NCI-H187 treated with DMSO at 0.1 percent for 48 hours (cell line): ENCODE data around the gene ARHGAP42.

Experiments used
- DNase-seq: peaks from one replicate; lab custom pipeline; 2025; lab: John Stamatoyannopoulos, UW

The ARHGAP42 gene

DNA sequence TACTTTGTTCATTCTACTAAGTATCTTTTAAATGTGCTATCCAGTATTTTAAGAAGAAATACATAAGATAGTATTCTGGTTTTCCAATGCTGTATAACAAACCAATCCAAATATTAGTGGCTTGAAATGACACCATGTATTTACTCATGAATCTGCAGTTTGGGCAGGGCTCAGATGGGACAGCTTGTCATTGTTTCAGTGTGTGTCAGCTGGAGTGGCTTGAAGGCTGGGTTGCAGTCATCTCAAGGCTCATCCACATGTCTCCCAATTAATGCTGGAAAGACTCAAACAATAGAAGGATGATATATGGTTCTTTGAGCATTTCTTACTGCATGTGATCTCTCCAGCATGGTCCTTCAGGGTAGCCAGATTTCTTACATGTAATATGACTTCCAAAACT is 146.2 kb downstream of the ARHGAP42 start:
- DNase-seq = no peak

DNA sequence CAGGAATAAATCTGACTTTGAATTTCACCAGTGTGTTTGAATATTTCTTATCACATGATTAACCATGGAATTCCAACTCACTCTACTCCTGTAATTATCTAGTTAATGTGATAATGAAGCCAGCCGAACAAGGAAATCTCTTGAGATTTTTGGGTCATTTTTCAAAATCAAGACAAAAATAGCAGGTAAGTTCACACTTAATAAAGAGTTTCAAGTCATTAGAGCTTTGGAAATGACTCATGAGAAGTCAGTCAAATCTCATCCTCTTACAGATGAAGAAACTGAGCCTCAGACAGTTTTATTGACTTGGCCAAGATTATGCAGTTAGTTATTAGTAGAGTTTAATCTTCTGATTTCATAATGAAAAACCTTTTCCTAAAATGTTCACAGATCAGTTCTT is 148.8 kb downstream of the ARHGAP42 start:
- DNase-seq = no peak

DNA sequence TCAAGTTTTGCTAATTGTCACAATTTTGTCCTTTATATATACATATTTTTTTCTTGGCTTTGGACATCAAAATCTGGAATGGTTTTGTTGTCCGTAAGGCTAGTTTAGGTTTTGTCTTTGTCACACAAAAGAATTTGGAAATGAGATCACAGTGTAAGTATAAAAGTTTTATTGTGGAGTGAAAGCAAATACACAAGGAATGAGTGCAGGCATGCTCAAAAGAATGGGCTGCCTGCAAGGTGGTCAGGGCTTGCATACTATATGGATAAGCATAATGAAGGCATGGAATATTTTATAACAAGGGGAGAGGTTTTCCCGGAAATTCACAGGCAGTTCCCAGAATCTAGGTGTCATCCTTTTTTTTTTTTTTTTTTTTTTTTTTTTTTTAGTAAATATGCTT is 150.2 kb downstream of the ARHGAP42 start:
- DNase-seq = no peak

DNA sequence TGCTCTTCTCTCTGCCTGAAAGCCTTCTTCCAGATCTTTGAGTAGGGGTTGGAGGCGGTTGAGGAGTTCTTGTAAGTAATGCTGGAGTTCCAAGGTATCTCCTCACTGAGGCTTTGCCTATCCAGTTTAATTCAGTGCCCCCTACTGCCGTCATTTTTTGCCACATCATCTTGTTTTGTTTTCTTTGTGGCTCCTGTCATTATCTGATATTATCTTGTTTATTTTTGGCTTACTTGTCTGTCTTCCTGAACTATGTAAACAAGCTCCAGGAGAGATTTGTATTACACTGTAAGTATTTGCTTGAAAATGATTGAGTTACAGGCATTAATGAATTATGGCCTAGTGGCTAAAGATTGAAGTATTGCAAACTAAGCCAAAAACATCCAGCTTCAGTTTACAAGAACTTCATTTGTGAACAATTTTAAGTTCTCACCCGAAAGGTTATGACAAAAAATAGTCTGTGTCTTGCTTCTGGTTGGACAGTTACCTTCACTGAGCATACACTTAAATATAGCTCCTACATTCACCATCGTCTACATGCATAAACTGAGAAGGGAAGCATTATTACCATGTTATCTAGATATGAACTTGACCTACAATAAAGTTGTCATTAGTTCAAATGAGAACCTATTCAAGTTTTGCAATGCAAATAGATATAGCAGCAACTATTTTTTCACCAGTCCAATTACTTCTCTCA is 154.8 kb downstream of the ARHGAP42 start:
- no peak for DNase-seq

DNA sequence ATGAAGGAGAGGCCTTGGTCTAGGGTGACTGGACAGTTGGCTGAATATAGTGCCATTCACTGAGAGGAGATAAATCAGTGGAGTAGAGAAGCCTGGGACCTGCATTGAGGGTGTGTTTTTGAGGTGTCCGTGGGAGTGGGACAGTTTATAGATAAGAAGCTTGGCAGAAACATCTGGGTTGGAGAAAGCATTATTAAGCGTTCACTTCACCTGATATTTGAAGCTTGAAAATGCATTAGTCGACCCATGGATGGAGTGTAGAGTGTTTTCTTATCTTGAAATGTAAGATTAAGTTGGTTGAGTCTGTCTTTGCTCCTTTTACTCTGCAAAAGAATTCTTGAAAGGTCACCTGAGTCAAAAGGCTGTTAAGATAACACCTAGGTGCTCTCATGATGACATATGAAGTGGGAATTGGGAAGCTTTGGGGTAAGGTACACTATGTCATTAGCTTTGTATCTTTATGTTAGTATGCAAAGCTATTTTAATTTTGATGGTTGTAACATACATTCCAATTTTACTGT is 160.7 kb downstream of the ARHGAP42 start:
- no peak for DNase-seq

DNA sequence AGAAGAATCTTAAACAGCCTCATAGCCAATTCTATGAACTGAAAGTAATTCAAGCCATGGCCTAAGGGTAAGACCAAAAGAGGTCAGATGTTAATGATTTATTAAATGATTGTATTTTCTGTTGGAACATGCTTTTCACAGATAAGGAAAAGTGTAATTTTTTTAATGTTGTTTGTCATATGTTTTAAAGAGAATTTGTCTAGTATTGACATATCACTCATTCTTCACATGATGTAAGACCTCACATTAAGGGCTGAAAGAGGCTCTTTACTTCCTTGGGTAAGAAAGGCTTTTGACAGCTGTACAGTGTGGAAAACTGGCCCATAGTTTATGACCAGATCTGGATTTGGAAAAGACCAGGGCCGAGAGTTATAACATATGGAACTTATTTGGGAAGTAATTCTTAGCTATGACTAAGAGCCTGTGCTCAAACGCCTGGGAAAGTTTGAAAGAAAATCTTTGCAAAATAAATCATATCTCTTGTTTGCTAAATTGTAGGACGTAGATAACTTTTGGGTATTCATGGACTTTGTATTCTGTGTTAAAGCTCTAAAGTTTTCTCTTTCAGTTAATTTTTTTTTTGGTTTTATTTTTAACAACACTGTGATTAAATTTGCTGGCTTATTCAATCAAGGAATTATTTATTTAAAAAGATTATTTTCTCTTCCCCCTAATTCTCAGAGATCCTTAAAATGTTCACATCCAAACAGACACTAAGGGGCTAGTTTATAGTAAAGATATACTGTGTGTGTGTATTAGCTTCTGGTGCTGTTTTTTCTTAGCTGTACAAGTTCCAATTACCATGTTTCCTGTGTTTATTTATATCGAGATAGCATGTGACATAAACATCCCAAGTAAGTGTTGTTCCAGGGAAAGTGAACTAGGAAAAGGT is 162.2 kb downstream of the ARHGAP42 start:
- no peak for DNase-seq

DNA sequence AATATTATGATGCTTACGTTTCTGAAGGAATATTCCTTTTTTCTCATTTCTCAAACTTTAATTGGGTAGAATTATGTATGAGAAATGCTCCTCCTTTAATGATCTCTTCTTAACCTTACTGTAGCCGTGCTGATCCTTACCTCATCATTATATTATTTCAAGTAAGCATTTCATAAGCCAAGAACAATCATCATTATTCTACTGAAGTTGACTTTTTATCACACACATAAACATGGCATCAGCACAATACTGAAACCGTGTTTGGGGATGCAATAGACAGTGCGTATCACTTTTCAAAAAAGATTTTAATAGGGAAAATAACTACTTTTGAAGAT is 162.8 kb downstream of the ARHGAP42 start:
- DNase-seq = no peak

DNA sequence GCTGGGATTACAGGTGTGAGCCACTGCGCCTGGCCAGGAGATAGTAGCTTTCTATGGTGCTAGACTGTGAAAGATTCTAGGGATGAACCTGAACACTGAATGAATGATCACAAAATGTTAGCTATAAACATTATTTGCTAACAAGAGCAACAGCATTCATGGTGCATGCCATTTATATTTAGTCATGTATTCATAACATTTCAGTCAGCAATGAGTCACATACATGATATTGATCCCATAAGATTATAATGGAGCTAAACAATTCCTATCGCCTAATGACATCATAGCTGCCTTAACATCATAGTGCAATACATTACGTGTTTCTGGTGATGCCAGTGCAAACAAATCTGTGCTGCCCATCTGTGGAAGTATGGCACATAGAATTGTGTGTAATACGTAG is 164.1 kb downstream of the ARHGAP42 start:
- no peak for DNase-seq

DNA sequence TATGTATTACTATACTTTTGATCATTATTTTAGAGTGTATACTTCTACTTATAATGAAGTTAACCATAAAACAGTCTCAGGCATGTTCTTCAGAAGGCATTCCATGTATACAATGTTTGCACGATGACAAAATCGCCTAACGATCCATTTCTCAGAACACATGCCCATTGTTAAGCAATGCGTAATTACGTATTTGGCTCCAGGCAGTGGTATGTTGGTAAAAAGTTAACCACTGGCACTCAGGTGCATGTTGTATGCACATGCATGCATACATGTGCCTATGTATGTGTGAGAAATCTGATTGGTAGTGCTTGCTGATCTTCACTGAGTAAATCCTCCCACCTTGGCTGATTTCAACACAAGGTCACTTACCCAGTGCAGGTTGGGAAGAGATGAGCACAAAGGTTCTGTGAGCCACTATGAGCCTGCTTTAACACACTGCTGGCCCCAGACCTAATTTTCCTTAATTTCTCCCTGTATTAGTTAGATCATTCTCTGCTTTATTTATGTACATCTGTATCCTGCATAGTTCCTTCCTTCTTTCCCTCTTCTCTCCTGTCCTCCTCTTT is 164.6 kb downstream of the ARHGAP42 start:
- DNase-seq = no peak

DNA sequence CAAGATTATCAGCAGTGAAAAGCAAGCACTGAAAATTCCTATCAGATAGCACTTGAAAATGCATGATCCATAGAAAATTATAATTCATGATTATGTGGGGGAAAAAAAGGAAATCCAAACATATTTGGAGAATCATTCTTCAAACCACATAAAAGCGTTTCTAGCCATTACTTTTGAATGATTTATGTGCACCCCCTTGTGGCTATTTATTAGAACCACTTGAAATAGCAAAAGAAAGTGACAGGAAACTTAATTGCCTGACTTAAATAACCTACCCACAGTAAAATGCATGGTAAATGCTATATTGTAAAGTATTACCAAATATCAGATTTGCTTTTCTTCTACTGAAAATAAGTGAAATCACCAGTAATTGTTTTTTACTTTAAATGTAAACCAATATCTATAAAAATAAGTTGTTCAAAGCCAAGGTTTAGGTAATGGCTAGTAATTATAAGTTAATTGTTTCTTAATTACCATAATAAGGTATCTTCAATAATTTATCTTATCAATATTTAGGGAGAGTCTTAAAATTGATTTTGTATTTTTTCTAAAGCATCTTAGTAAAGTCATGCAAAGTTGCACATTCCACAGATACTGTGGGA is 168.5 kb downstream of the ARHGAP42 start:
- no peak for DNase-seq

DNA sequence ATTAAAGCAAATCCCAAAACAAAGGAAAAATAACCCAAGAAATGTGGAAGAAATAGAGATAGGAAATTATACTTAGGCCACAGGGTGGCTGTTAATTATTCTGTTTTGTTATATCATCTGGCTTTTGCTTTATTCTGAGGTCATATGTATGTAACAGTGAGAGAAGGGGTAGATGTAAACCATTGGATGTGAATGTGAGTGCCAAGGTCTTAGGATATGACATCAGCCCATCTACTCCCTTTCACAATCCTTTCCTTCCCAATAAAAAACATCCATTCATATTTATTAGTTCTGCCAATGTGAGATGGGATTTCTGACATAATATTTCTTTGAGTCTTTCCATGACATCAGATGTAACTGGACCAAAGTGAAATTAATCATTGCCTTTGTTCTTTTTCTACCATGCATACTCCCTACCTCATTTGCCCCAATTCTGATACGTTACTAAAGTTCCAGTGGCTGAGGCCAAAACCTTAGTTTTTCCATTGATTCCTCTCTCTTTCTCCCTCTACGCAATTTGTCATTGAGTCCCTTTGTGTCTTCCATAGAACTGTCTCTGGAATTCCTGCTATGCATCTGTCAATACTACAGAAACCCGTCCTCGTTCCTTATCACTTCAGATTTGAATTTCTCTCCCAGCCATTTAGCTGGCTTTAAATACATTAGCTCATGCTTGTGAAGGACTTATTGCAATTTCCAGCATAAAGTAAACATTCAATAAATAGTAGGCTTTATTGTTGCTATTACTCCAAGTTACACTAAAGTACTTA is 170.3 kb downstream of the ARHGAP42 start:
- no peak for DNase-seq

DNA sequence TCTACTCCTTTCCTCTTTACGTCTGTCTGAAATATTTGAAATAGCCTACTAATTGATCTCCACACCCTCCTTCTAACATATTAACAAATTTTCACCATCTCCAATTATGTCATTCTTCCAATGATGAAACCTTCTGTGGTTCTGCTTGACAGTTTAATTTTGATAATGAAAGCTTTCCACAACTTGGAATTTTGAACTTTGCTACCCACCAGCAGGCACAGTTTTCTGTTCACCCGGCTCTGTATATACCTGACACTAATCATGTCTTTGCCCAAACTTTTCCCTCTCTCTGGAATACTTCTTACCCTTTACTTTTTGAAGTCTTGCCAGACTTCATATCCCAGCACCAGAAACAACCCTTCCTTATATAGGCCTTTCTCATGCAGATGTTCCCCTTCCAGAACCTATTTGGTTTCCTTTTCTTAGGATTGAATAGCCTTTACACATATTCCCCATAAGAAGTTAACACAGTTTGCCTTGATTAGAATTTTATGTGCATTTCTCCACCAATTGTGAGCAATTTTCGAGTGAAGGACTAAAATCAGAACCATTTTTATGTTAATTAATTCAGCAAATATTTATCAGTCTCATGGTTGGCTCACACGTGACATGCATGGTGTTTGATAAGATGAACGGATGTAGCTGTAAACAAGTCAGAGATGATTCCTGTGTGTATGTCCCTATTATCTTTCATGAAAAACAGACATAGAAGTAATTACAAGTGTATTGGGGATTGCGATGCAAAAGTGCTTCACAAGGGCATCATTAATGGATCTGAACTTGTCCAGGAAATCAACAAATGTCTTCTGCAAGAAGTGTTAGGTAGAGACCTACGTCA is 173.4 kb downstream of the ARHGAP42 start:
- no peak for DNase-seq

DNA sequence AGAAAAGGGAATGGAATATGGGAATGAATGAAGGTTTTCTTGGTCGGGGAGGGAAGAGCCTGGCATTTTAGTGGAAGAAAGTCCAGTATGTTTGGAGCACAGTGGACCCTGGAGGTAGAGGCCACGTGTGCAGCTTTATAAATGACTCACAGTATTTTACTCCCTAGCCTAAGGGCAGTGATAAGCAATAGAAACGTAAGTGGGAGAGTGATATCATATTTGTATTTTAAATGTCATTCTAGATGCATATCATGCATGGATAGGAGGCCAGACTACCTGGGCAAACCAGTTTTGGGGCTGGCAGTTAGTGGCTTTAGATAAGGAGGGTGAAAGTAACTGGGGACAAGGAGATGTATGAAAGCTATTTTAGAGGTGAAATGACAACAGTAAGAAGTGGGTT is 174.1 kb downstream of the ARHGAP42 start:
- no peak for DNase-seq

DNA sequence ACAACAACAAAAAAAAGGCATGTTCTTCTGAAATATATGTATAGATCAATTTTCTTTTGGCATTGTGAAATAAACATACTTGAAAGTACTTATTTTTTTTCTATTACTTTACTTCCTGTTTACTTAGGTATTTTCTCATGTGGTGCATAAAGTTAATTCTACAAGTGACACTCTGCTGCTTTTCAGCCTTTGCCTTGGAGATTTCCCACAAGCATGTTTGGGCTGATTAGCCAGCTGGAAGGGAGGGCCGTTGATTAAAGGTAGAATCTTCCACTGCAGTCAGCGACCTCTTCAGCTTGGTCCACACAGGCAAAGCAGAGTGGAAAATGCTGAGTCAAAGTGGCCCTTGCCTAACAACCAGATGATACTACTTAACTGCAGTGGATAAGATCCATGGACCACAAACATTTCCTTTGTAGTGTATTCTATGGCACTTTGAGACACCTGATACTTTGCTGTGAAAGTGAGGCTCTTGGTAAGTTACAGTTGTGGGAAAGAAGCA is 176.0 kb downstream of the ARHGAP42 start:
- DNase-seq = peak; percentile 37

DNA sequence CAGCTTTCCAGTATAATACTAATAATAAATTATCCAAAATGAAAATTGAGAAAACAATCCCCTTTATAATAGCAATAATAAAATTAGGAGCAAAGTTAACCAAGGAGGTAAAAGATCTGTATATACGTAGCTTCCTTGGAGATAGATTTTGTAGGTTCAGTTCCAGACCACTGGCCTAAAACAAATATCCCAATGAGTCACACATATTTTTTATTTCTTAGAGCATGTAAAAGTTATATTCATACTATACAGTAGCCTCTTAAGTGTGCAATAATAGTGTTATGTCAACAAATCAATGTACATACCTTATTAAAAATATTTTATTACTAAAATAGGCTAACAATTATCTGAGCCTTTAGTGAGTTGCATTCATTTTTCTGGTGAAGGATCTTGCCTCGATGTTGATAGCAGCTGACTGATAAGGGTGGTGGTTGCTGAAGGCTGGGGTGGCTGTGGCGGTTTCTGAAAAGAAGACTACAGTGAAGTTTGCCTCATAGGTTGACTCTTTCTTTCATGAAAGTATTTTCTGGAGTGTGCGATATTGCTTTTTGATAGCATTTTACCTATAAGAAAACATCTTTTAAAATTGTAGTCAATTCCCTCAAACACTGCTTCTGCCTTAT is 178.5 kb downstream of the ARHGAP42 start:
- DNase-seq = no peak

DNA sequence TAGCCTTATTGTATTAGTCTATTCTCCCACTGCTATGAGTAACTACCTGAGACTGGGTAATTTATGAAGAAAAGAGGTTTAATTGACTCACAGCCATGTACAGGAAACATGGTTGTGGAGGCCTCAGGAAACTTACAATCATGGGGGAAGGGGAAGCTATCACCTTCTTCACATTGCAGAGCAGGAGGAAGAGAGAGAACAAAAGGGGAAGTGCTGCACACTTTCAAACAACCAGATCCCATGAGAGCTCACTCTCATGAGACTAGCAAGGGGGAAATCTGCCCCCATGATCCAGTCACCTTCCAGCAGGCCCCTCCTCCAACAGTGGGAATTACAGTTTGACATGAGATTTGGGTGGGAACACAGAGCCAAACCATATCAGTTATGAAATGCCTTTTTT is 179.4 kb downstream of the ARHGAP42 start:
- no peak for DNase-seq

DNA sequence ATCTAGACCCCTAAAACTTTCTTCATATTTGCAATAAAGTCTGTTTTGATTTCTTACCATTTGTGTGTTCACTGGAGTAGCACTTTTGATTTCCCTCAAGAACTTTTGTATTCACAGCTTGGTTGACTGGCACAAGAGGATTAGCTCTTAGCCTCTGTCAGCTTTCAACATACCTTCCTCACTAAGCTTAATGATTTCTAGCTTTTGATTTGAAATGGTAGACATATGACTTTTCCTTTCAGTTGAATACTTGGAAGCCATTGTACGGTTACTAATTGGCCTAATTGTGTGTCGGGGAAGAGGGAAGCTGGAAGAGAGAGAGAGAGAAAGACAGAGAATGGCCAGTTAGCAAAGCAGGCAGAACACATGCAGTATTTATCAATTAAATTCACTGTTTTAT is 180.5 kb downstream of the ARHGAP42 start:
- DNase-seq = no peak

DNA sequence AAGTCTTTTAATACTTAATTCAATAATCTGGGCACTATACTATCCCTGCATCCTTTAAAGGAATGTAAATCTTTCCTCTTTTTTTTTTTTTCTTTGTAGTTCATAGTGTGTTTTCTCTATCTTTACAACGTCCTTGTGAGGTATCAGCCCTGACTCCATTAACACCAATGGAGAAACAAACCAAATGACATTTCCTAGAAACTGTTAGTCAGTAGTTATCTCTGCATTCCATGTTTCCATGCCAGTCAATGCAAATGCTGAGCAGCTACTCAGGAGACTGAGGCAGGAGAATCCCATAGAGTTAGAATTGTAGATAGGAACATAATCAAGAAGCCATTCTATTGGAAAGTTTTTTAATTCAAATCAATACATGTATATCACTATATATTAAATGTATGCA is 182.2 kb downstream of the ARHGAP42 start:
- DNase-seq = no peak

DNA sequence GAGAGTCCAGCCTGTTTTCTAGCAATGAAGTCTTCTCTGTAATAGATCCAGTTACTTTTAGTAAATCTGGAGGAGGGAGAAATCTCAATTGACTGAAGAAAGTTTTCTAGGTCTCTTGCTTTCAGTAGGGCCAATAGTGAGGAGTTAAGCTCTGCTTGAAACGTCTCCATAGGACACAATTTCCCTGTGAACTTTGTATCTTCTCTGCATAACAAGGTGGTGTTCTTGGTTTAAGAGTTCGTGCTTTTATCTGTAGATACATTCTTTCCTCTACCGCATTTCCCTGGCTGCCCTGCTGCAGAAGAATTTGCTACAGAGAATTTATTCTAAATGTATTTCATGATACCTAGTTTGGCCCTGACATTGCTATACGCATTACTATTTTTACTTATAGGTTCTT is 183.1 kb downstream of the ARHGAP42 start:
- DNase-seq = no peak
